OCI-LY7 (cell line): Measurements from ENCODE around the gene ZFP36L1. TPM values are rescaled to one million over a fixed set of nuclear protein-coding genes. Genes with fewer than 3 reads are reported as not detected.

Experiments
- BruUV-seq: library from RNA; stranded (reverse); fragments of 400-500 nt; replicated peaks from 2 replicates; lab custom pipeline; 2021; lab: Mats Ljungman, UMichigan
- CTCF ChIA-PET: fragments of 300-600 bp; sonication (Branson Sonifier 250); formaldehyde crosslinking; loops from one replicate; lab custom pipeline; 2022; ENCODE audit warnings: antibody characterized with exemption; ENCODE audit not compliant: unreplicated experiment; lab: Charles Lee
- POLR2A ChIA-PET: fragments of 300-600 bp; sonication (Branson Sonifier 250); formaldehyde crosslinking; loops from one replicate; lab custom pipeline; 2022; ENCODE audit warnings: antibody characterized with exemption; lab: Charles Lee
- DNase-seq: peaks from one replicate; pipeline ENCODE4 v3.0.0-alpha.2; 2015; ENCODE audit warnings: low spot score
- H2AFZ ChIP-seq: fragments of 200-600 bp; sonication (generic), shearing (Covaris generic); 2 replicates; pipeline ENCODE4 v1.6.1; 2014; ENCODE audit warnings: mild to moderate bottlenecking, antibody characterized with exemption, low read length, moderate library complexity
- H3K27ac ChIP-seq: fragments of 200-600 bp; sonication (generic); 2 replicates; pipeline ENCODE4 v1.5.1; 2014; ENCODE audit warnings: mixed run types, low read depth, mild to moderate bottlenecking, moderate library complexity, low read length, inconsistent platforms; ENCODE audit not compliant: poor library complexity, severe bottlenecking
- H3K36me3 ChIP-seq: fragments of 200-600 bp; sonication (generic); 2 replicates; pipeline ENCODE4 v1.6.1; 2014; ENCODE audit warnings: mild to moderate bottlenecking, antibody characterized with exemption, low read length, moderate library complexity, mixed read lengths; ENCODE audit not compliant: insufficient read depth
- H3K4me1 ChIP-seq: fragments of 200-600 bp; sonication (generic); 2 replicates; pipeline ENCODE4 v1.5.1; 2014; ENCODE audit warnings: mild to moderate bottlenecking, low read length; ENCODE audit not compliant: insufficient read depth, poor library complexity, severe bottlenecking
- H3K4me2 ChIP-seq: fragments of 200-600 bp; sonication (generic); 2 replicates; pipeline ENCODE4 v1.6.1; 2014; ENCODE audit warnings: mild to moderate bottlenecking, low read length
- H3K4me3 ChIP-seq: fragments of 200-600 bp; sonication (generic); 2 replicates; pipeline ENCODE4 v1.5.1; 2014; ENCODE audit warnings: mild to moderate bottlenecking, low read depth, low read length; ENCODE audit not compliant: poor library complexity, severe bottlenecking
- H3K79me2 ChIP-seq: fragments of 200-600 bp; sonication (generic); 2 replicates; pipeline ENCODE4 v1.6.1; 2016; ENCODE audit warnings: low read depth, mild to moderate bottlenecking, low read length, moderate library complexity, mixed read lengths; ENCODE audit not compliant: insufficient read depth
- H3K9me2 ChIP-seq: fragments of 200-600 bp; sonication (generic); 2 replicates; pipeline ENCODE4 v1.6.1; 2016; ENCODE audit warnings: mild to moderate bottlenecking, low read length, mixed read lengths; ENCODE audit not compliant: insufficient read depth
- H3K9me3 ChIP-seq: fragments of 200-600 bp; sonication (generic); 2 replicates; pipeline ENCODE4 v1.6.1; 2014; ENCODE audit warnings: mild to moderate bottlenecking, mixed run types, low read length, mixed read lengths
- H4K20me1 ChIP-seq: fragments of 200-600 bp; sonication (generic); 2 replicates; pipeline ENCODE4 v1.6.1; 2014; ENCODE audit warnings: mild to moderate bottlenecking, antibody characterized with exemption, low read length, moderate library complexity, mixed read lengths; ENCODE audit not compliant: insufficient read depth
- EZH2phosphoT487 ChIP-seq: fragments of 200-600 bp; sonication (generic); IDR thresholded peaks from 2 replicates; pipeline ENCODE4 v1.6.1; 2018; ENCODE audit warnings: low read depth, borderline replicate concordance, mild to moderate bottlenecking, mixed run types, antibody characterized with exemption, low read length, moderate library complexity, mixed read lengths
- intact Hi-C: fragments of 100-400 bp; cut with micrococcal nuclease; formaldehyde crosslinking; loops from one replicate; pipeline ENCODE4 v1.10.0; 2022; ENCODE audit not compliant: unreplicated experiment
- total RNA-seq, 2 experiments: library from RNA; depleted of rRNA in 1 of 2; stranded (reverse); fragments of >200 nt in 1 of 2; shearing (Covaris generic) in 1 of 2; gene quantifications; 2 replicates each; pipeline ENCODE4 v1.2.3, GENCODE V29; 2014 to 2022
- TF ChIP-seq, protein P1 (sequence below): fragments of 200-600 bp; sonication (generic); conservative IDR thresholded peaks from 2 replicates; pipeline ENCODE4 v1.5.1; 2014; ENCODE audit warnings: mild to moderate bottlenecking, antibody characterized with exemption, low read length, moderate library complexity, mixed read lengths

The ZFP36L1 gene
- total RNA-seq, 2 experiments from 2014 or later = 24.2 to 57.0 TPM

DNA sequence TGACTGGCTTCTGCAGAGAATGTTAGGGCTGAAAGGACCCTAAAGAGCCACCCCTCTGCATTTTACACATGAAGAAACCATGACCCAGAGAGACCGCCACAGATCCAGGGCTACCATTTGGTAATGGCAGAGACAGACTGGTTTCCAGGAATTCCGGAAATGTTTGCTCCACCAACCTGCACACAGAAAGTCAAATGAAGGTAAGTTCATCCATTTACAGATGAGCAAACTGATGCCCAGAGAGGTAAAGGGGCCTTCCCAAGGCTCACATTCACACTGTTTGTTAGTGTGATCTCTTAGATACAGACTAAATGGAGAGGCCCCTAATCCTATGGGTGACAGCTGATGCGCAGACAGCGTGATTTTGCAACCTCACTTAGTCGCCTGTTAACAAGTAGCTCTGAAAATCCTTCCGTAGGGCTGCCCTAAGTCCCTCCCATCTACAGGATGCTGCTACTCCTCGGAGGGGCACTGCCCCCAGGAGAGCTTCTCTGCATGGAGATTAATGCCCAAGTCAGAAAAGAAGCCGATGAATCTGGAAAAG lies 33.8 kb downstream of the ZFP36L1 start:
- POLR2A ChIA-PET = interaction anchor here (0.7 kb wide), 1 partner anchor 820 kb away, joined by 4 read pairs; no protein-coding TSS in a partner anchor
- Histone ChIP-seq H3K9me2 (no peaks in the 10 kb centered on the region), H4K20me1 (no peaks in the 10 kb centered on the region), H3K4me3 (no peak overlapping the region), H3K27ac (no peak overlapping the region), H3K9me3 (no peaks in the 10 kb centered on the region), H3K79me2 (no peaks in the 10 kb centered on the region), H3K4me2 (no peak overlapping the region), H3K4me1 (peaks cover 8% of the 10 kb centered on the region), H3K36me3 (no peaks in the 10 kb centered on the region), H2AFZ (no peak overlapping the region)
- DNase-seq = no peak
- CTCF ChIA-PET = no interaction called here
- intact Hi-C loops = no loop called here
- TF ChIP-seq, protein P1, sequence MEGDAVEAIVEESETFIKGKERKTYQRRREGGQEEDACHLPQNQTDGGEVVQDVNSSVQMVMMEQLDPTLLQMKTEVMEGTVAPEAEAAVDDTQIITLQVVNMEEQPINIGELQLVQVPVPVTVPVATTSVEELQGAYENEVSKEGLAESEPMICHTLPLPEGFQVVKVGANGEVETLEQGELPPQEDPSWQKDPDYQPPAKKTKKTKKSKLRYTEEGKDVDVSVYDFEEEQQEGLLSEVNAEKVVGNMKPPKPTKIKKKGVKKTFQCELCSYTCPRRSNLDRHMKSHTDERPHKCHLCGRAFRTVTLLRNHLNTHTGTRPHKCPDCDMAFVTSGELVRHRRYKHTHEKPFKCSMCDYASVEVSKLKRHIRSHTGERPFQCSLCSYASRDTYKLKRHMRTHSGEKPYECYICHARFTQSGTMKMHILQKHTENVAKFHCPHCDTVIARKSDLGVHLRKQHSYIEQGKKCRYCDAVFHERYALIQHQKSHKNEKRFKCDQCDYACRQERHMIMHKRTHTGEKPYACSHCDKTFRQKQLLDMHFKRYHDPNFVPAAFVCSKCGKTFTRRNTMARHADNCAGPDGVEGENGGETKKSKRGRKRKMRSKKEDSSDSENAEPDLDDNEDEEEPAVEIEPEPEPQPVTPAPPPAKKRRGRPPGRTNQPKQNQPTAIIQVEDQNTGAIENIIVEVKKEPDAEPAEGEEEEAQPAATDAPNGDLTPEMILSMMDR = no peak
- no peak for TF ChIP-seq EZH2phosphoT487
- BruUV-seq = no TSS peak

DNA sequence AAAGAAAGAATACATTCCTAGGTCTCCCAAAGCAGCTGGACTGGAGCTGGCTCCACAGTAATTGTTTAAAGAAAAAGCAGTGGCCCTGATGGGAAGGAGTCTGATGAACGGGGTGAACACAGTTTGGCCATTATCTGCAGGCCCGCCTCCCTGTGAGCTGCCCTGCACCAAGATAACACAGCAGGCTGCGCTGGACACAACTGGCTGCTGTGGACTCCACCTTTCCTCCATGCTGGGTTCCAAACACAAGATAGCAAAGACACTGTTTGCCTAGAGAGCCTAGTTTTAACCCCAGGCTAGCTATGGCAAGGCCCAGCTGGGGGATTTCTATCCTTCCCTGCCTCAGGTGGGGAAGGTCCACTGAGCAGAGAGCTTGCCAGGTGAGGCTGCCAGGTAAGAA lies 34.6 kb downstream of the ZFP36L1 start:
- H3K79me2 ChIP-seq = no peaks in the 10 kb centered on the region
- no peak overlapping the region for H3K4me2 ChIP-seq
- H3K4me1 ChIP-seq = peaks cover 8% of the 10 kb centered on the region
- intact Hi-C loops = no loop called here
- no peak for DNase-seq
- TF ChIP-seq EZH2phosphoT487 = no peak
- TF ChIP-seq, protein P1 = no peak
- no peaks in the 10 kb centered on the region for H3K9me2 ChIP-seq
- CTCF ChIA-PET = no interaction called here
- H3K27ac ChIP-seq = no peak overlapping the region
- H3K9me3 ChIP-seq = no peaks in the 10 kb centered on the region
- H3K4me3 ChIP-seq = no peak overlapping the region
- POLR2A ChIA-PET = interaction anchor here (0.7 kb wide), 1 partner anchor 819 kb away, joined by 4 read pairs; no protein-coding TSS in a partner anchor
- no TSS peak for BruUV-seq
- H2AFZ ChIP-seq = no peak overlapping the region
- H3K36me3 ChIP-seq = no peaks in the 10 kb centered on the region
- no peaks in the 10 kb centered on the region for H4K20me1 ChIP-seq

DNA sequence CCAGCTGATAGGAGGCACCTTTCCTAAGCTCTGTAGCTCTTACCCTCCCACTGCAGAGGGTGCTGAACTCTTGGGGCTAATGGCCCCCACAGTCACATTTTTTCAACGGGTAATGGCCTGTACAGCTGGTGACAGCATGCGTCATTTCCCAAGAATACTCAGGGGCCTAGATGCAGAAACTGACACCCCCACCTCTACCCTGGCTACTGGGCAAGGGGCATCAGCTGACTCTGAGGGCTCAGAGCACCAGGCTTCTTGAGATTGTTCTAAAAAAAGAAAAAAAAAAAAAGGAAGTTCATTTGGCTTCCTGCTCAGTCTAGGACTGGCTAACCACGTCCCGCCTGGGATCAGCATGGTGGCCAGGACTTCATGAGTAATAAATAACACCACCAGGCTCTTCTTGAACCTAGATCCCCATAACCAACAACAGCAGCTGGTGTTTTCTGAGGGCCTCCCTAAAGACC lies 35.2 kb downstream of the ZFP36L1 start:
- CTCF ChIA-PET = interaction anchor here (0.6 kb wide), 1 partner anchor 22 kb away, joined by 3 read pairs; no protein-coding TSS in a partner anchor
- Histone ChIP-seq H2AFZ (no peak overlapping the region), H3K79me2 (no peaks in the 10 kb centered on the region), H3K4me2 (peak overlapping the region; percentile 2; the same call in 1 of the 2 replicates), H3K9me2 (no peaks in the 10 kb centered on the region), H3K9me3 (no peaks in the 10 kb centered on the region), H3K36me3 (no peaks in the 10 kb centered on the region), H4K20me1 (no peaks in the 10 kb centered on the region), H3K4me1 (peaks cover 8% of the 10 kb centered on the region), H3K4me3 (no peak overlapping the region), H3K27ac (no peak overlapping the region)
- DNase-seq = peak; percentile 26
- TF ChIP-seq, protein P1 = no peak
- TF ChIP-seq EZH2phosphoT487 = no peak
- intact Hi-C loops = no loop called here
- POLR2A ChIA-PET = interaction anchor here (0.7 to 1.6 kb wide), 2 partner anchors 12 to 418 kb away, joined by 3 to 6 read pairs; no protein-coding TSS in a partner anchor
- BruUV-seq = no TSS peak
